ENCODE data around the gene GNG7. TPM values are rescaled to one million over a fixed set of nuclear protein-coding genes. Genes with fewer than 3 reads are reported as not detected.
"Not testable (repeated sequence)": the region's sequence is repeated elsewhere in the genome, so short reads cannot be mapped to it uniquely, and the experiment has no call there.

The GNG7 gene
- polyA plus RNA-seq, 1 donor (not counting 4 experiments of a cell fraction or from before 2014, with no cell fraction given), result 0.01 TPM

GRCh38 chr19:2546128-2547032, 156.1 kb downstream of the GNG7 start:
- H3K36me3 ChIP-seq (ENCODE audit: control insufficient read depth in 2 of 2, extremely low read depth in 1 of 2, insufficient read depth in 2 of 2, low read length in 2 of 2), result no peaks in the 10 kb centered on the region
- no peak overlapping the region for H3K9ac ChIP-seq (ENCODE audit: control insufficient read depth, extremely low read depth, insufficient read depth, low read length)
- no peaks in the 10 kb centered on the region for H3K27me3 ChIP-seq (ENCODE audit: control insufficient read depth, extremely low read depth, insufficient read depth, low read length)
- no peaks in the 10 kb centered on the region for H3K9me1 ChIP-seq (ENCODE audit: control insufficient read depth, extremely low read depth, insufficient read depth, low read length)
- no peak for DNase-seq (ENCODE audit: low read depth, low spot score)
- H3K4me1 ChIP-seq (ENCODE audit: control insufficient read depth, extremely low read depth, insufficient read depth, low read length), result peaks cover 25% of the 10 kb centered on the region
- H2AFZ ChIP-seq (ENCODE audit: control insufficient read depth, low read length), result no peak overlapping the region
- dilution Hi-C loops (cut with MboI; ENCODE audit: extremely low pct_ligation_motif_present, low sequenced_read_pairs), result no loop called here
- no peak for TF ChIP-seq EZH2 (IDR thresholded peaks at IDR 0.05; ENCODE audit: low read length)
- no peak for TF ChIP-seq CTCF (optimal IDR thresholded peaks at IDR 0.05 in 1 of 3, IDR thresholded peaks at IDR 0.05 in 1 of 3, conservative IDR thresholded peaks at IDR 0.05 in 1 of 3; ENCODE audit: extremely low read depth in 1 of 3, insufficient read depth in 2 of 3, low read length in 3 of 3)
- no peaks in the 10 kb centered on the region for H3K79me2 ChIP-seq (ENCODE audit: control insufficient read depth, insufficient read depth, low read length)
- H3K9me3 ChIP-seq (ENCODE audit: control insufficient read depth, low read depth, low read length), result no peaks in the 10 kb centered on the region
- H3K4me2 ChIP-seq (ENCODE audit: control insufficient read depth, extremely low read depth, insufficient read depth, low read depth, low read length), result no peak overlapping the region
- H4K20me1 ChIP-seq (ENCODE audit: control insufficient read depth, extremely low read depth, insufficient read depth, low read length), result no peaks in the 10 kb centered on the region
- H3K4me3 ChIP-seq (ENCODE audit: control insufficient read depth in 2 of 3, extremely low read depth in 1 of 3, insufficient read depth in 2 of 3, low read depth in 1 of 3, low read length in 3 of 3), result no peak overlapping the region
- H3K27ac ChIP-seq (ENCODE audit: control insufficient read depth, insufficient read depth, low read length), result no peak overlapping the region
- FAIRE-seq, result no peak

- H3K27me3 ChIP-seq (ENCODE audit: control insufficient read depth, extremely low read depth, insufficient read depth, low read length); H3K79me2 ChIP-seq (ENCODE audit: control insufficient read depth, insufficient read depth, low read length); H3K4me3 ChIP-seq (ENCODE audit: control insufficient read depth in 2 of 3, extremely low read depth in 1 of 3, insufficient read depth in 2 of 3, low read depth in 1 of 3, low read length in 3 of 3); H2AFZ ChIP-seq (ENCODE audit: control insufficient read depth, low read length); H3K9me1 ChIP-seq (ENCODE audit: control insufficient read depth, extremely low read depth, insufficient read depth, low read length); H3K36me3 ChIP-seq (ENCODE audit: control insufficient read depth in 2 of 2, extremely low read depth in 1 of 2, insufficient read depth in 2 of 2, low read length in 2 of 2); dilution Hi-C loops (cut with MboI; ENCODE audit: extremely low pct_ligation_motif_present, low sequenced_read_pairs); H3K4me2 ChIP-seq (ENCODE audit: control insufficient read depth, extremely low read depth, insufficient read depth, low read depth, low read length); H3K9ac ChIP-seq (ENCODE audit: control insufficient read depth, extremely low read depth, insufficient read depth, low read length); DNase-seq (ENCODE audit: low read depth, low spot score); FAIRE-seq; H4K20me1 ChIP-seq (ENCODE audit: control insufficient read depth, extremely low read depth, insufficient read depth, low read length); H3K27ac ChIP-seq (ENCODE audit: control insufficient read depth, insufficient read depth, low read length); H3K9me3 ChIP-seq (ENCODE audit: control insufficient read depth, low read depth, low read length): not testable (repeated sequence)
- H3K4me1 ChIP-seq (ENCODE audit: control insufficient read depth, extremely low read depth, insufficient read depth, low read length), result peaks cover 31% of the 10 kb centered on the region
Measured at GRCh38 chr19:2545416-2546127, 156.9 kb downstream of the GNG7 start.
